Stimulated activated CD8-positive, alpha-beta memory T cell treated with anti-CD3 and anti-CD28 coated beads, Interleukin-4, amount 100 ng/mL, for 48 hours (primary cell): ENCODE measurements around the gene ANKRD28.
A peak's percentile ranks its signal among the peaks of the same experiment; 100 is the strongest.

ENCODE experiments used
- DNase-seq: peaks from one replicate; pipeline ENCODE4 v3.0.0-alpha.2; 2020

The ANKRD28 gene

DNA sequence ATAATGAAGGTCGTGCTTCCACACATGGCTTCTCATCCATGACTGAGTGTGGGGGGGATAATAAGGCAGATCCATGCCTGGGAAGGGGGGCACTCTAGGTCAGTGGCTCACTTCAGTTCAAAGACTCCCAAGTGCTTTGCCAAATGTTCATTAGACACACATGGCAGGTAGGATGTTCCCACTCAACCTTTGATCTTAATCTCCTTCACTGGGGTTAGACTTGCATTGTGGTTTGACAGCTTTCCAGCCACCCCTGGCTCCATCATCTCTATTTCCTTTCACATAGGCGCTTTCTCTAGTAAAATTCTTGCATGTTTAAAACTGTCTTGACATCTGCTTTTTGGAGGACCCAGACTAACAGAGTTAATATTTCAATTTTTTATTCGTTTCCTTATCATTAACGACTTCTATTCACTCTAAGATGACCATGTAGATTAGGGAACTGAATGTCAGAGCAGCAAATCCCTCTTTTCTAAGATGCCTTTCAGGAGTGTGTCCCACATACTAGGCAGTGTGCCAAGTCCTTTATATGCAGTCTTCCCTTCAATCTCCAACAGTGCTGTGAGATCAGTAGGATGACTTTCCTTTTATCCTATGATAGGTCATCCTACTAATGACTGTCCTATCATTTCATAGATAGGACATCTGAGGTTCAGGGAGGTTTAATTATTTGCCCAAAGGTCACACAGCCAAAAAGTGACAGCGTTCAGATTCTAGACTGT lies 138.4 kb downstream of the ANKRD28 start:
- no peak for DNase-seq

DNA sequence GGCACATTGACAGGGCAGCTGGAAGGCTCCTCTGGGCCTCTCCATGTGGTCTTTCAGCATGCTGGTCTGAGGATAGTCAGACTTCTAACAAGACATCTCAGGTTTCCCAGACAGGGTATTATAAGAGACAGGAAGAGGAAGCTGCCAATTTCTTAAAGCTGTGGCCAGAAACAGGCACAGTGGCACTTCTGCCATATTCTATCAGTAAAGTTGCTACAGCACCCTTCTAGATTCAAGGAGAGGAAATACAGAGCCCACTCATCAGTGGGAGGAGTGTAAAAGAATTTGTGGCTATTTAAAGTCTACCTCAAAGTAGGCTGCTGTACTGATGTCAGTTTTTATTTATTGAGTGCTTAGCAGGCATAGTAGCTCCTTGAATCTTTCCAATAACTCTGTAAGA lies 140.8 kb downstream of the ANKRD28 start:
- no peak for DNase-seq

DNA sequence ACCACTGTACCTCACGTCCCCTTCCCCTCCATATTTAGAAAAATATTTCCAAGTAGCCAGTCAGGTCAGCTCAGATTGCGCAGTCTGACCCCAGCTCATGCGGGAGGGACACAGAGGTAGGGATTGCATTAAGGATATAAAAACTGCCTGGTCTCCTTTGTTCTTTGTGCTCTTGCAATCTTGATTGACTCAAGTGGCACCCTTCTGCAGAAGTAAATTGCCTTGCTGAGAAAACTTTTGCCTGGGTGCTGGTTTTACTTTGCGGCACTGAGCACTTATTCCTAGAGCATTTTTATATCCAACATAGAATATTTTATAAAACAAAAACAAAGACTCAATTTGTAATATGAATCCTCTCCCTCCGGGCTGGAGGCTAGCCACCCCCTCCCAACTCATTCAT lies 141.4 kb downstream of the ANKRD28 start:
- no peak for DNase-seq

- DNase-seq: no peak
These were observed 142.9 kb downstream of the ANKRD28 start for GRCh38 chr3:15654891-15655290.

GRCh38 chr3:15654127-15654526 lies 143.7 kb downstream of the ANKRD28 start:
- no peak for DNase-seq

GRCh38 chr3:15653321-15653720 lies 144.5 kb downstream of the ANKRD28 start:
- DNase-seq: no peak

DNA sequence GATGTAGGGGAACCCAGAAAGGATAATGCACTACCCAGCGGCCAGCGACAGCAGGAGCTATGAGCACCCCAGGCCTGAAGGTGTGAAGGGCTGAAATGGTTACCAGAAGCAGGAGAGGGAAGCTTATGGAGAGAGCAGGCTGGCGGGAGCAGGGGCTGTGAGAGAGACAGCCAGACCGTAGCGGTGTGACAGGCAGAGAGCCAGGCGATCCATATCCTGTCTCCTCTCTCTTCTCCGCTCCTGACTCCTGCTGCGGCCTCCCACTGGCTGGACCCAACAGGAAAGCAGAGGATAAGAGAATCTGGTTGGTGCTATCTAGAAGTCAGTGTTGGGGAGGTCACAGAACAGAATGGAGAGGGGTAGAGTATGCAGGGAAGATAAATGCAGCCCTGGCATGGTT lies 146.4 kb downstream of the ANKRD28 start:
- DNase-seq: no peak

GRCh38 chr3:15649858-15650257 lies 147.9 kb downstream of the ANKRD28 start:
- DNase-seq: no peak

GRCh38 chr3:15649341-15649740 lies 148.4 kb downstream of the ANKRD28 start:
- DNase-seq: no peak

- peak; percentile 73 for DNase-seq
These were observed 150.1 kb downstream of the ANKRD28 start for GRCh38 chr3:15647611-15648167.

DNA sequence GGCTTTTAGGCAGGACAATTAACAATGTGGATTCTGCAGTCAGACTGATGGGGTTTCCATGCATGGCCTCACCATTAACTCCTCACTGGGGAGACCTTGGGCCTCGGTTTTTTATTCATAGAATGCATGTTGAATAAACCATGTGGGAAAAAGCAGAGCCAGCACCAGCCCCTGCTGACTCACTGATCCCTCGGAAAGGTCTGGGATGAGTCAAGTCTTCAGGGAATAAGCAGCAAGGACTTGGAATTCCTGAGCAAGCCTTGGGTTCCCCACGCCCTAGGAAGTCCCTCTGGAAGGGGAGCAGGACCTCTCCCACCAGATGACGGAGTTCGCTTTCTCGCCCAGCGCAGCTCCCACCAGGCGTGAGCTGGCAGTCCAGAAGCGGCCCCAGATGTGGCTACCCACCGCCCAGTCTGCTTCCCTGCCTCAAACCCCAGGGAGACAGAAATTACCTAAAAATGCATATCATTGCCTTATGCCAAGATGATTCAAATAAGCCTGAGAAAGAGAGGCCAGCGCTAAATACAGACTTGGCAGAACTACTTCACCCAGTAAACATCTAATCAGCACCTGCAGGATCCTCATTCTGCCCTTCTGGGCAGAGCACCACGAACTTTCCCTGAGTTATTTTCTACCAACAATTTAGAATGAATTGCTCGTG lies 150.8 kb downstream of the ANKRD28 start:
- DNase-seq: no peak

GRCh38 chr3:15645740-15646501 lies 151.9 kb downstream of the ANKRD28 start:
- no peak for DNase-seq

- DNase-seq: no peak
These were observed 152.5 kb downstream of the ANKRD28 start for GRCh38 chr3:15645246-15645645.

DNA sequence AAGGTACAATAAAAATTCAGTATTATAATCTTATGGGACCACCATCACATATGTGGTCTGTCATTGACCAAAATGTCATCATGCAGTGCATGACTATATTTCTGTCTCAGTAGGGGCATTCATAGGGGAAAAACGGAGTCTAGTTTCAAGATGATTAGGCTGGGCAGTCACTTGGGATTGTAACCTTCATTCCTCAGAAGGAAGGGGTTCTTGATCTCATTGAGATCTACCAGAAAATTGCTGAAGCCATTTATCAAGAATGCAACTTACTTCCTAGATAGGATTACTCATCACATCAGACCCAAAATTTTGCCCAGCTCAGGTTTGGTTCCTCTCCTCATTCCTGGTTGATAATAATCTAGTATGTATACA lies 158.9 kb downstream of the ANKRD28 start:
- DNase-seq: no peak

DNA sequence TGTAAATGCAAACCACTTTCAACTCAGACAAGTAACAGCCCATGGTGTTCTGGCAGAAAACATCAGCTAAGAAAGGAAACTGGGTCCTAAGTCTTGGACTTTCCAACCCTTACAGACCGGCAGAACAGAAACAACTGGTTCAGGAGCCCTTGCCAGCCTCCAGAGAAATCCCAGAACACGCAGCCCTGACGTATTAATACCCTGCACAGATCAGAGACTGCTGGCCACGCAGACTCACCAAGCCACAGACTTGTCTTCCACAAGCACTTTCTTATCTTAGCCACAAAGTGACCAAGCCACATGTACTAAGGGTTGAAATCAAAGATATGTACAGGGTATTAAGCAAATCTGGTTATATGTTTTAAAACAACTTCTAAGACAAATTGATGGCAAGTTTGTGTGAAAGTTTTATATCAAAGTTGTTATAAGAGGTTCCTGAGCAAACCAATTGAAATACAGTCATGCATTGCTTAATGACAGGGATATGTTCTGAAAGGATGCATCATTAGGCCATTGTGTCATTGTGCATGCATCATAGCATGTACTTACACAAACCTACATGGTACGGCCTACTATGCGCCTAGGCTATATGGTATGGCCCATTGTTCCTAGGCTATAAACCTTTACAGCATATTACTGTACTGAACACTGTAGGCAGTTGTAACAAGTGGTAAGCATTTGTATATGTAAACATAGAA lies 159.4 kb downstream of the ANKRD28 start:
- DNase-seq: no peak

DNA sequence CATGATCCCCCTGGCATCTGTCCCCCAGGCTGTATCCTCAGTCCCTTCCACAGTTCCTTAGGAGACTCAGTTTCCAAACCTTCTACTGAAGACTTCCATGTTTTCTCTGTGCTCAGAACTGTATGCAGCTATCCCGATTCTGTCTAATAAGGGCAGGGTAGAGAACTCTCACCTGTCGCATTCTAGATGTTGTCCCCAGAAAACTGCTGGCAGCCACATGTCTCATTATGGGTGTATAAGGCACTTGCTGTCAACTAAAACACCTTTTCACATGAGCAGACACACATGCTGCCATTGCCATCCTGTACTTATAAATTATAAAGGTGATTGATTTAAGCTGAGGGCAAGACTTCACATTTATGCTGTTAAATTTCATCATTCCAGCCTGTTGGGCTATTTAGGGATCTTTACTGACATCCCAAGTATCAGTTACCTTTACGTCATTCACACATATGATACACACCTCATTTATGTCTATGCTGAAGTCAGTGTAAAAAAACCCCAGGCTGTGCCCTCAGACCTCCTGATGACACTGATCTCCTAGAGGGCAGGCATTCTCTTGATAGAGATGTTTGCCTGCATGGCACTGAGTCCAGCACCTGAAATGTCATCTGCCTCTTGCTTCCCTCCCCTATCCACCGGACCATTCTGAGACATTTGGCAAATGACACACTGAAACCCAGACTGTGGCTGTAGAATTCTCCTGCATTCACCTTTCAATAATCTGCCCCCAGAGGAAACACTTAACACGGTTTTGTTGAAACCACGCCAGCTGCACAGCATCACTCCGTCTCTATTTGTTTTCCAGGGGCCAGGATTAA lies 160.4 kb downstream of the ANKRD28 start:
- DNase-seq: peak; percentile 46

- DNase-seq: peak; percentile 49
These were observed 161.6 kb downstream of the ANKRD28 start for GRCh38 chr3:15636028-15636709.

DNA sequence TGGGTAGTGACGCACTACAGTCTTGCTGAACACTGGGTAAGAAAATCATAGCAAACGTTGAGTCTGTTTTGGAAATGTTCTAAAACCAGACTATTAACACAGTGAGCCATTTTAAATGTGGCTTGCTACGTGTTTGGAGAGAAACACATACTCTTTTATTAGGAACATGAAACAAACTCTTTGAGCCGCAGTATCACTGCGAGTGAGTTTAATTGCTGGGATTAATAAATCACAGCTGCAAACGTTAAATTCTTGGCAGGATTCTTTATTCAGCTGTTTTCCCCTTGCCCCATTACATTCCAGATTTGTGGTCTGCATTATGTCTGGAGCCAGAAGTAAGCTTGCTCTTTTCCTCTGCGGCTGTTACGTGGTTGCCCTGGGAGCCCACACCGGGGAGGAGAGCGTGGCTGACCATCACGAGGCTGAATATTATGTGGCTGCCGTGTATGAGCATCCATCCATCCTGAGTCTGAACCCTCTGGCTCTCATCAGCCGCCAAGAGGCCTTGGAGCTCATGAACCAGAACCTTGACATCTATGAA lies 162.6 kb downstream of the ANKRD28 start:
- no peak for DNase-seq

DNA sequence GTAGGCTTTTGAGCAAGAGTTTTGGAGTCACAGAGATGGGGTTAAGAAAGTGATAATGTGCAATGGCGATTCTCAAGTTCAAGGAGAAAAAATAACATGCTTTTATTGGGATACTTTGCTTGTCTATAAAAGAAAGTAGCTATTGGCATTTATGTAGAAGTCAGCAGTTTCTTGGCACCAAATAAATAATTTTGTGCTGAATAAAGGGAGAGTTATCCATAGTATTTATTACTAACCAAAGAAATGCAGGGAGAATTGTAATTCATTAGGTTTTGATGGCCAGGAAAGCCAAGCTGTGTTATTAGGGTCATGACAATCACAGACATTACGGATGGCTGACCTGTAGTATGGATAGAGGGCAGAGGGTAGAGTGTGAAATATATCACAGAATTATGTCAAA lies 163.1 kb downstream of the ANKRD28 start:
- no peak for DNase-seq

DNA sequence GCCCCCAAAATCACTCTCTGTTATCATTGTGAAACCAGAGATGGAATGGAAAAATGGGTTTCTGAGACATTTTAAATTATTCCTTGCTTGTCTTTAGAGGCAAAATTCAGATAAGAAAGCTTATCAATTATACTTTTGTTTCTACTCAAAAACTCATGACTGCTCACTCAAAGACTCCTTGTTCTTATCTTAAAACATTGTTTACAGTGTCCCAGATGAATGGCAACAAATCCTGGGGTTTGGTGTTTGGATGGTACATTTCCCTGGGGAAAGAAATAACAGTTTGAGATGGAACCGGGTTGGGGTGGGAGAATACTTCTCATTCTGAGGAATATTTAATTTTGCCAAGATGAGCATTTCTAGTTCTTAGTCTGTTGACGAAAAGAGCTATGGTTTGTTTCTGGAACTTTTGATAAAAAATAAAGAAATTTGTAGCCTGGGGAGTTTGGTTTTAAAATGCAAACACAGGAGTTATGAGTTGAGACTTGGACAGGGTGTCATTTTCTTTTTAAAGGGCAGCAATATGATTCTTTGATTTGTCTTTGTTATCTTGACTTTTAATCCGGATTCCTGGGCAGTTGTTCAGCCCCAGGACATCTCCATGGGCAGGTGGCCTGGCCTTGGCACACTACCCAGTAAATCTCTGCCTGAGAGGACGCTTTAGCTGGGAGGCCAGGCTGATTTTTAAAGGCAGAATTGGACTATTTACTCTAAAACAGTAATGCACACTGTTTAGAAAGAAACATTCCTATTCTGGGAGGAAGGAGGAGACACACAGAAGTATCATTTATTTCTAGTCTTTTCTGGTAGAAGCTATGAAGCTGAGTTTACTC lies 163.8 kb downstream of the ANKRD28 start:
- DNase-seq: no peak
